Testis (tissue), 3 donors: Measurements from ENCODE around the gene DUSP22. TPM values are rescaled to one million over a fixed set of nuclear protein-coding genes. Genes with fewer than 3 reads are reported as not detected.
A peak's percentile ranks its signal among the peaks of the same experiment; 100 is the strongest.

Source experiments
- DNase-seq: peaks from one replicate; pipeline ENCODE4 v3.0.0-alpha.2; 2019
- H3K27ac ChIP-seq, 2 donors: fragments of 200-600 bp; sonication (generic); one replicate each; pipeline ENCODE4 v1.5.1; 2019
- H3K27me3 ChIP-seq: fragments of 200-600 bp; sonication (generic); one replicate; pipeline ENCODE4 v1.5.1; 2019
- H3K36me3 ChIP-seq: fragments of 200-600 bp; sonication (generic); one replicate; pipeline ENCODE4 v1.5.1; 2017; ENCODE audit warnings: low read depth; ENCODE audit errors: missing control alignments
- H3K4me1 ChIP-seq: fragments of 200-600 bp; sonication (generic); one replicate; pipeline ENCODE4 v1.5.1; 2019
- H3K4me3 ChIP-seq, 2 donors: fragments of 200-600 bp; sonication (generic); one replicate each; pipeline ENCODE4 v1.5.1; 2017 to 2019
- H3K9me3 ChIP-seq: fragments of 200-600 bp; sonication (generic); one replicate; pipeline ENCODE4 v1.5.1; 2017
- CTCF ChIP-seq, 3 experiments: fragments of 450-650 bp in 2 of 3; fragments of 200-600 bp in 1 of 3; sonication (generic) in 1 of 3; IDR thresholded peaks; one replicate each; pipeline ENCODE4 v1.5.1; 2016 to 2019; ENCODE audit warnings: antibody characterized with exemption in 3 of 3, mild to moderate bottlenecking in 2 of 3, moderate library complexity in 1 of 3
- POLR2A ChIP-seq: fragments of 450-650 bp; IDR thresholded peaks from one replicate; pipeline ENCODE4 v1.6.1; 2017; ENCODE audit warnings: antibody characterized with exemption, mild to moderate bottlenecking, moderate library complexity
- WGBS, 2 donors: methylation state at CpG; one replicate each; pipeline ENCODE4 v1.1.5; 2018; 5-methylcytosine and 5-hydroxymethylcytosine counted together
- intact Hi-C: fragments of 100-400 bp; cut with DNase I; formaldehyde crosslinking; loops from one replicate; pipeline ENCODE4 v1.15.1; 2023; ENCODE audit warnings: low total_unique reads
- polyA plus RNA-seq: library from polyadenylated mRNA; stranded (reverse); fragments of 350-450 nt; fragmentation: Illumina TruSeq; extraction: RNeasy Lipid Tissue Mini Kit (QIAGEN cat#74804); gene quantifications from one replicate; pipeline ENCODE4 v1.2.3, GENCODE V29; 2014; ENCODE audit warnings: low read depth, low replicate concordance; ENCODE audit not compliant: insufficient read depth
- total RNA-seq, 2 donors: library from RNA; depleted of rRNA; stranded (reverse); fragments of >200 nt; gene quantifications; one replicate each; pipeline ENCODE4 v1.2.3, GENCODE V29; 2016

DUSP22 gene
- total and polyA plus RNA-seq, 3 donors from 2014 or later, result 112 to 158 (median 129) TPM

- Histone ChIP-seq H3K36me3 (no peaks in the 10 kb centered on the region), H3K27me3 (no peaks in the 10 kb centered on the region), H3K27ac (no peak overlapping the region), H3K4me1 (peaks cover 2% of the 10 kb centered on the region), H3K4me3 (no peak overlapping the region), H3K9me3 (no peaks in the 10 kb centered on the region)
- DNase-seq, result no peak
- 60 to 62% methylated on average over 8 of the region's 8 CpGs for WGBS, 2 donors
- intact Hi-C loops, result no loop called here
- TF ChIP-seq POLR2A (no peak), CTCF (IDR thresholded peaks at IDR 0.05) (no peak)
These were observed 97.3 kb downstream of the DUSP22 start for GRCh38 chr6:389622-390021.

- peaks cover 6% of the 10 kb centered on the region for H3K4me1 ChIP-seq
- H3K9me3 ChIP-seq, result no peaks in the 10 kb centered on the region
- no peaks in the 10 kb centered on the region for H3K36me3 ChIP-seq
- H3K27me3 ChIP-seq, result no peaks in the 10 kb centered on the region
- whole genome bisulfite sequencing, 2 donors, result 0 to 2% methylated on average over 18 to 36 of the region's 44 CpGs
- no peak overlapping the region for H3K27ac ChIP-seq
- peak overlapping the region; percentile 15 to 61 for H3K4me3 ChIP-seq
- intact Hi-C loops, result no loop called here
- TF ChIP-seq POLR2A (no peak), CTCF (IDR thresholded peaks at IDR 0.05) (no peak)
- no peak for DNase-seq
These were observed 98.7 kb downstream of the DUSP22 start for GRCh38 chr6:390914-391558.

GRCh38 chr6:391559-392440 is 99.5 kb downstream of the DUSP22 start, which contains the start of gene IRF4:
TSS of gene IRF4 (plus strand) at chr6:391752. CDS start at chr6:393153, 1,401 bp downstream.
- Histone ChIP-seq H3K4me1 (peaks cover 6% of the 10 kb centered on the region), H3K27me3 (no peaks in the 10 kb centered on the region), H3K36me3 (no peaks in the 10 kb centered on the region), H3K9me3 (no peaks in the 10 kb centered on the region), H3K4me3 (peak within 1 kb of the TSS; percentile 15 to 61), H3K27ac (no peak within 1 kb of the TSS)
- DNase-seq, result peak; percentile 55
- WGBS, 2 donors, result 0 to 1% methylated on average over 1 to 69 of the region's 82 CpGs
- intact Hi-C loops, result no loop called here
- TF ChIP-seq CTCF (IDR thresholded peaks at IDR 0.05) (no peak), POLR2A (no peak)

- Histone ChIP-seq H3K27ac (no peak overlapping the region), H3K36me3 (no peaks in the 10 kb centered on the region), H3K4me3 (peak overlapping the region; percentile 15 to 61), H3K4me1 (peaks cover 6% of the 10 kb centered on the region), H3K27me3 (no peaks in the 10 kb centered on the region), H3K9me3 (no peaks in the 10 kb centered on the region)
- TF ChIP-seq POLR2A (no peak), CTCF (IDR thresholded peaks at IDR 0.05) (no peak)
- 0 to 2% methylated on average over 3 to 107 of the region's 108 CpGs for WGBS, 2 donors
- intact Hi-C loops, result no loop called here
- no peak for DNase-seq
These were observed 100.4 kb downstream of the DUSP22 start for GRCh38 chr6:392441-393390.
